Fibroblast of gingiva (primary cell): Measurements from ENCODE around the gene DARS1.

Source experiments
- DNase-seq: peaks from one replicate; pipeline ENCODE4 v3.0.0-alpha.2; 2011; ENCODE audit warnings: low read depth

The DARS1 gene

GRCh38 chr2:135876066-135876711 is 109.2 kb downstream of the DARS1 start, which contains the start of gene MCM6:
Gene MCM6, minus strand, starts transcription at chr2:135876443. Its CDS starts 78 bp downstream, at chr2:135876365.
- peak; percentile 99 for DNase-seq

- peak; percentile 55 for DNase-seq
Observed at GRCh38 chr2:135875491-135876065, 109.8 kb downstream of the DARS1 start.

GRCh38 chr2:135874777-135875365 is 110.6 kb downstream of the DARS1 start:
- no peak for DNase-seq

DNA sequence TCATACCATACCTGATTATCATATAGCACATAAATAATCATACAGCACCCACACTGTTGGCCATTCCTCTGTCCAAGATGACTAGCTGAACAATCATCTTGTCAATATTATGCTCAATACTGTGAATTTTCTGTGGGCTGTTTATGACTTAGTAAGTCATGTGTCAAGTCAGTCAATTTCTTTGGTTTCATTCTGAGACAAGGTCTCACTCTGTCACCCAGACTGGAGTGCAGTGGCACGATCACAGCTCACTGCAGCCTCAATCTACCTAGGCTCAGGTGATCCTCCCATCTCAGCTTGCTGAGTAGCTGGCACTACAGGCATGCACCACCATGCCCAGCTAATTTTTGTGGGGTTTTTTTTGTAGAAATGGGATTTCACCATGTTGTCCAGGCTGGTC is 114.9 kb downstream of the DARS1 start:
- no peak for DNase-seq

- DNase-seq, result peak; percentile 39
Observed at GRCh38 chr2:135863233-135863632, 122.2 kb downstream of the DARS1 start.

GRCh38 chr2:135862718-135863117 is 122.7 kb downstream of the DARS1 start:
- no peak for DNase-seq
